GM18873 (cell line): ENCODE measurements around the gene EXOC3L4.
"Not testable (repeated sequence)": the region's sequence is repeated elsewhere in the genome, so short reads cannot be mapped to it uniquely, and the experiment has no call there.

ENCODE experiments used
- ATAC-seq: cut with Tn5 transposase; IDR thresholded peaks from one replicate; pipeline ENCODE4 v1.9.1; 2021; ENCODE audit warnings: mild to moderate bottlenecking, moderate library complexity, moderate number of reproducible peaks; ENCODE audit not compliant: unreplicated experiment, low FRiP score

EXOC3L4 gene

DNA sequence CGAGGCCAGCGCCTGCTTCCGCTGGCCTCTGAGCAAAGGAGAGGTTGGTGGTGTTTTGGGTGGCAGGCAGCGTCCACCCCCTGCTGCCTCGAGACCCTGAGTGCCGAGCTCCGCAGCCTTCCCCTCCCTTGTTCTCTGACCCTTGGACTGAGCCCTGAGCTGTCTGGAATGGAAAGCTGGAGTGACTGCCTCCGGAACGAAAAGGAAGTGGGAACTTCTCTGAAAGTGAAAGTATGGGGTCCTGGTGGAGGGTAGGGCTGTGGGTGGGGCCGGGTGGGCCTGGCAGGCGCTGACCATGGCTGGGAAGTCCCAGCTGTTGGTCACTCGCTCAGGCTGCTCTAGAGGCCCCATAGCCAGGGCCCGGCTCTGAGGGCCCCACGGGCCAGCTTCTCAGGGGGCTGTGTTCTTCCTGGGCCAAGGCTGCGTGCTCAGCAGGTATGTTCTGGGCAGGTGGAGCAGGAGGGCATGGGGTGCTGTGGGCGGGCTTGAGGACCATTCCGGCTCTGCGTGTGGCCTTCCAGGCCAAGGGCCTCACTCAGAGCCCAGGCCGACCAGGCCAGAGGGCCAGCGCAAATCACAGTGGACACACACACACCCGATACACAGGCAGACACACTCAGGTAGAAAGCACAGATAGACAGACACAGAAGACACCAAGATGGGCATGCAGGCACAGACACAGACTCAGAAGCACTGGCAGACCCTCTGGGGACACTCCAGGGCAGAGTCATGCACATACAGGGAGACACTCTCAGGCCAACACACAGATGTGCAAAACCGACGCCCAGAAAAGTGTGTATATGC, at the start of gene EXOC3L4:
Gene EXOC3L4 (plus strand): TSS at position 320 of the 804 bp plus-strand sequence. CDS start 5,495 bp downstream, outside the sequence.
- no peak for ATAC-seq

DNA sequence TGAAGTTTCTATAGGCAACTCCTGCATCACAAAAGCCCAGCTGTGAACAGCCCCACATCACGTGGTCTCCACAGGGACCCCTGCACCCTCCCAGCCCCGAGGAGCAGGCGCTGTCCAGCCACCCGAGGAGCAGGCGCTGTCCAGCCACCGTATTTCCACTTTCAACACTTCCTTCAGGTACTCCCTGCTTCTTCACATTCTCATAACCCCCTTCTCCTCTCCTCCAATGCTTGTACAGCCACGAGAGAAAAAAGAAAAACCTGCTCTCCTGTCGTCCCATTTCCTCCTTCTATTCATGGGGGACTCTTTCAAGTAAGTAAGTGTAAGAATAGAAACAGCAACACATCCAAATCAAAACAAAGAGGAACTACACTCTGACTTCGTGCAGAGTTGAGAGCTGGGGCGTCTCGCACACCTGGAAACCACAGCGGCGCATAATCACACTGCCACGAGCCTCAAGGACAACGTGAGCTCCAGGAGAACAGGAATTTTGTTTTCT, 49.1 kb upstream of the EXOC3L4 start:
- no peak for ATAC-seq

DNA sequence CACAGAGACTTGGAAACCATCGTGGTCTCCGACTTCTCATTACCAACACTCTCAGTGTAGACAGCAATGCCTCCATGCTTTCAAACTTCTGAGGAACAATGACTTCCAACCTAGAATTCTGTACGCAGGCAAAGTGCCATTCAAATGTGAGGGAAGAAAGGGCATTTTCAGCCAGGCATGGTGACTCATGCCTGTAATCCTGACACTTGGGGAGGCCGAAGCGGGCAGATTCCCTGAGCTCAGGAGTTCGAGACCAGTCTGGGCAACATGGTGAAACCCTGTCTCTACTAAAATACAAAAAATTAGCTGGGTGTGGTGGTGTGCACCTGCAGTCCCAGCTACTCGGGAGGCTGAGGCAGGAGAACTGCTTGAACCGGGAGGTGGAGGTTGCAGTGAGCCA, 47.1 kb upstream of the EXOC3L4 start:
- not testable (repeated sequence) for ATAC-seq

DNA sequence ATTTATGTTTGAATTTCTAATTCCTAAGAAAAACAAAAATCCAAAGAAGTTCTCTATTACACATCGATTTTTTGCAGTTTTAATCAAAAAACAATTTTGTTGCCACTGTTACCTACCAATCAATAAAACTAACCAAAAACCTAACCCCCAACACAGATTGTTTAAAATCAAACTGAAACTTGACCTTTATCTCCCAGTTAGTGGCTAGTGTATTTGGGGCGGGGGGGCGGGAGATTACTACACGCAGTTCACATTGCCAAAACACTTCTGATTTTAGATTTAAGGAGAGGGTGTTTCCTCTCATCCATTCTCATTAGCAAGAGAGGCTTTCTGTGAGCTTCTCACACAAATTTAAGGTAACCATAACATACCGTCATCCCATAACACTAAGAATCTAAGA, 43.6 kb upstream of the EXOC3L4 start:
- ATAC-seq, result no peak

DNA sequence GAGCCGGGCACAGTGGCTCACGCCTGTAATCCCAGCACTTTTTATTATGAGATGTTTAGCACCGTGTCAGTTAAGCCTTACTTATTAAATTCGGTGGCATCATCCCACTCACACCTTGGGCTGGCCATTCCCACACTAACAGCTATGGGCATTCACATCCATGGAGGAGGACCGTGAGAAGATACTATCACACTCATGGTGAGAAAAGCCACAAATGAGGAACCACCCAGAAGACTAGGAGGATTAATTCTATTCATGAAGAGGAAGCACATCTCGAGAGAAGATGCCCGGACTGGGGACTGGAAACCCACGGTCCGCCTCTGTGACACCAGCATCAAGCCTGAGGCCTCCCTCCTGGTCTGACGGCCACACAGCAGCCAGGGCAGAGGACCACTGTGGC, 42.1 kb upstream of the EXOC3L4 start:
- ATAC-seq, result no peak

DNA sequence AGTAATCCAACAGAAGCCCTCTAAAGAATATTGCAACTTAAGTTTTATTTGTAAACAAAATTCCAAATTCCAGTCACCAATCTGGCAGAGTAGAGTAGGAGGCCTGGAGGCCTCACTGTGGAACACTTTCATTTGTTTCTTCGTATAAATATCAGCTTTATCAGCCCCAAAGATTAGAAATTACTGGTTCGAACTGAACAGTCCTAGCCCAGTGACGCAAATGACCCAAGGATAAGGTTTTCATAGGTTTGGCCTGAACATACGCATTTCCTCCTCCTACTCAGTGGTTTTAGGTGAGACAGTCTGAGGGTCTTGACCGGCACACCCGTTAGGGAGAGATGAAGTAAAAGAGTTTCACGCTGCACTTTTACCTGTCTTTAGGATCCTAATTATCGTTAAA, 38.8 kb upstream of the EXOC3L4 start:
- no peak for ATAC-seq

DNA sequence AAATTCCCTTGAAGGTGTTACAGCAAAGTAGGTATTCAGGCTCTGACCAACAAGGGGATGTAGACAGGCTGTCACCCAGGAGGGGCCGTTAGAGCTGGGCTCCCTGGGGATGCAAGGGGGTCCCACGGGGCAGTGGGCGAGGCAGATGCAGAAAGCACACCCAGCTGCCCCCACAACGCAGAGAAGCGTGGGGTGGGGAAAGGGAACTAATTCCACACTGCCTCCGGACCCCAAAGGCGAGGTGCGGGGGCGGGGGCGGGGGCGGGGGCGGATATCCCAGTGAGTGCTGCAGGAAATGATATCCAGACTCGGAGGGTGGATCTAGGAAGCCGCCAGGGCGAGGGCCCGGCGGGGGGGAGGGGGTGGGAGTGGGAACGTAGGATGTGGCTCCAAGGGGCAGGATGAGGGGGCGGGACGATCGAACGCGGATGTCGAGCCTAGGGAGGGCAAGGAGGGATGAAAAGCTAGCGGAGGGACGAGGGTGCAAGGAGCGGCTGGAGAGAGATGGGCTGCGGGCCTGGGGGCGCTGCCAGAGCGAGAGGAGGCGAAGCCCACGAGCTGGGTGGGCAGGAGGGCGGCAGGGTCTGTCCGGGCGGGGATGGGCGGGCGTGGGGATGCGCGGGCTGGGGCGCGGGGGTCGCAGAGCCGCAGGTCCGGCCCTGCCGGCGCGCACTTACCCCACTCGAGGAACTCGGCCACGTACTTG, 38.0 kb upstream of the EXOC3L4 start:
- no peak for ATAC-seq

DNA sequence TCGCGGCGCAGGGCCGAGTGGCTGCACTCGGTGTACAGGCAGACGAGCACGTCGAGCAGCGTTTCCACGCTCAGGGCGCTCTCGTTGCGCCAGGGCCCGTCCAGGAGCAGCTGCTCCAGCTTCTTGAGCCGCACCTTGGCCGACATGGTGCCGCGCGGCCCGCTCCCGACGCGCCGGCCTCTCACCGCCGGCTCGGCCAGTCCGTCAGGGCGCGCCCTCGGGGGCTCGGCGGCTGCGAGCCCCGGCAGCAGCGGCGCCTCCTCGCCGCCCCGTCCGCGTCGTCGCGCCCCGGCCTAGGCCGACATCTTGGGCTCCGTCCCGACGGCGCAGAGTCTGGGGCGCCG, 37.5 kb upstream of the EXOC3L4 start:
- ATAC-seq, result no peak

DNA sequence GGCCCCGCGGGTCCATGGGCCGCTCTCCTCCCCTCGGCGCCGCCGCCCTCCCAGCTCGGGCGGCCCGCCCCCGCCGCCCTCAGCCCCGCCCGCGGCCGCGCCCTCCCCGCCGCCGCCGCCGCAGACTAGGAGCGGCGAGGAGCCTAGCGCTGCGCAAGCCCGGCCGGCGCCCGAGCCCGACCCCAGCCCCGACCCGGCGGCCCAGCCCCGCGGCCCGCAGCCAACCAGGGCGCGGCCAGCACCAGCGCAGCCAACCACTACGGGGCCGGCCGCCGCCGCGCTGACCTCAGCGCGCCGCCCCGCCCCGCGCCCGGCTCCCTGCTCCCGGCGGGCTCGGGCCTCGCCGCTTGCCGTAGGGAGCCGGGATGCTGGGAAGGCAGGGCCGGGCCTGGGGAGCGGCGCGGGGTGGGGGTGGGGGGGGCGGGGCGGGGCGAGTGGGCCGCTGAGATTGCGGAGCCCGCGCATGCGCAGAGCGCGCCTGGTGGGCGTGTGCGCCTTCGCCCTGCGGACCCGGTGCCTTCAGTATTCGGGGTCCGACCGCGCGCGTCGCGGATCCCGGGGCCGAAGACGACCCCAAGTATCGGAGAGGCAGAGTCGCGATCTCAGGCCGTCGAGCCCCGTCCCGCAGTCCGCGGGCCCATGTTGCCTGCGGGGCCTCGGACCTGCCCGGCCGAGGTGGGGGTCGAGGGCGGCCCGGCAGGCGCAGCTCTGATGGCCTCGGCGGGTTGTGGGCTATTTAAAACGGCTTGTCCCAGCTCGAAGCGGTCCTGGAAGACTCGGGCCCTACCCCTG, 37.0 kb upstream of the EXOC3L4 start, which contains the start of gene CDC42BPB:
Gene CDC42BPB (minus strand): TSS at position 178 of the 792 bp plus-strand sequence. CDS start 376 bp downstream, outside the sequence.
- no peak for ATAC-seq

DNA sequence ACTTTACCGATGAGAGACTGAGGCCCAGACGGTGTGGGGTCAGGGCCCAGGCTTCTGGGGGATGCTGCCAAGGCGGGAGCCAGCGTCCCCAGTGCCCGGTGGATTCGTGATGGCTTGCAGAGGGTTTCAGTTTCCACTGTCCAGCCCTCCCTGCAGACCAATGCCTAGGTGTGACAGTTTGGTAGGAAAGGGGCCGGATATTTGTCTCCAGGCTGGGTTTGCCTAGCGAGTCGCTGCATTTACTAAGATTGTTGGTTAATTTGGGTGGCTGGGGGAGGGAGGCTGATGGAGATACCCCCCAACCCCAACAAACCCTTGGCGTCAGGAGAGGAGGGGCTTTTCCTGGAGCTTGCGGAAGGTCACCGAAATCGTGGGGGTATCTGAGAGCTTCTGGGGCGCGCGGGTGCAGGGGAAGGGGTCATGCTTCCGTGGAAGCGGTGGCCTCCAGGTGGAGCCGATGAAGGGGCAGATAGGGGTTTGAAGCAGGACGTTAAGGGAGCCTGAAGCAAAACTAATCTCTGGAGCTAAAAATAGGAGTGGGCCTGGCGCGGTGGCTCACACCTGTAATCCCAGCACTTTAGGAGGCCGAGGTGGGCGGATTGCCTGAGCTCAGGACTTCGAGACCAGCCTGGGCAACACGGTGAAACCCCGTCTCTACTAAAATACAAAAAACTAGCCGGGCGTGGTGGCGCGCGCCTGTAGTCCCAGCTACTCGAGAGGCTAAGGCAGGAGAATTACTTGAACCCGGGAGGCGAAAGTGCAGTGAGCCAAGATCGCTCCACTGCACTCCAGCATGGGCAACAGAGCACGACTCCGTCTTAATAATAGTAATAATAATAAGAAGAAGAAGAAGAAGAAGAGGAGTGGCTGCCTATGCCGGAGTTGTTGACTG, 36.1 kb upstream of the EXOC3L4 start:
- no peak for ATAC-seq

DNA sequence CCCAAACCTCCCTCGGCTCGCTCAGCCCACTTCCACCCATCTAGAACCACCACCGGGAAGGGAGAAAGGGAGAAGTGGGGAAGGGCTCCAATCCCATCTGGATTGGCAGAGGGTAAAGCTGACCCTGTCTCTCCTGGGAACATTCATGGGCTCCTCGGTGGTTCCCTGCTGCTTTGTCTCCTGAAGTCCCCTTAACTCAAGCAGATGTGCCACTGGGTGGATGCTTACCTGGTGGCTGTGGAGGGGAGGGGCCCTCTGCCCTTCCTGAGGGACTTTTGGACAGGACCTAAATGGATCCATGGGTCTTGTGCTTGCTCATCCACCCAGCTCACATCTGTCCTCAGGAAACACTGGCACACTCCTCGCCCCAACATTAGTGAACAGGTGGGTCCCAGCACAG, 35.0 kb upstream of the EXOC3L4 start:
- ATAC-seq, result no peak

DNA sequence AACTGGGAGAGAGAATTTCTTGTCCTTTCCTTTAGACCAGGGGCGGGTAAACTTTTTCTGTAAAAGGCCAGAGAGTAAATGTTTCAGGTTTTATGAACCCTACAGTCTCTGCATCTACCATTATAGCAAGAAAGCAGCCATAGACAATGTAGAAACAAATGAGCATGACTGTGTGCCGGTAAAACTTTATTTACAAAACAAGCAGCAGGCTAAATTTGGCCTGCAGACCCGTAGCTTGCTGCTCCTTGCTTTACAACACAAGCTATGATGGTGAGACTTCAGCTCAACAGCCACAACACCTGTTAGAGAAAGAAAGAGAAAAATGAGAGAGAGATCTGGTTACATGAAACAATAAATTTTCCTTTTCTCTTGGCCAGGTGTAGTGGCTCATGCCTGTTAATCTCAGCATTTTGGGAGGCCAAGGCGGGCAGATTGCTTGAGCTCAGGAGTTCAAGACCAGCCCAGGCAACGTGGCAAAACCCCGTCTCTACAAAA, 33.0 kb upstream of the EXOC3L4 start:
- no peak for ATAC-seq

DNA sequence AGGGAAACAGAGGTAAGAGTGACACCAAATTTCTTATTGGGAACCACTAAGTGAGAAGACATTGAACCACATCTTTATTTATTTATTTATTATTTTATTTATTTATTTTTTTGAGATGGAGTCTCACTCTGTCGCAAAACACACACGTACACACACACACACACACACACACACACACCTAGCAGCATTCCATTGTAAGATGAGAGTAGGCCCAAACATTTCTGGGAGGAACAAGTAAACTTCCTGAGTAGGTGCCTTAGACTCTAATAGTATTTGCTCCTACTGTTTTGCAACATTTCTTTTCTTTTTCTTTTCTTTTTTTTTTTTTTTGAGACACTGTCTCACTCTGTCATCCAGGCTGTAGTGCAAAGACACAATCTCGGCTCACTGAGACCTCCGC, 30.1 kb upstream of the EXOC3L4 start:
- no peak for ATAC-seq

DNA sequence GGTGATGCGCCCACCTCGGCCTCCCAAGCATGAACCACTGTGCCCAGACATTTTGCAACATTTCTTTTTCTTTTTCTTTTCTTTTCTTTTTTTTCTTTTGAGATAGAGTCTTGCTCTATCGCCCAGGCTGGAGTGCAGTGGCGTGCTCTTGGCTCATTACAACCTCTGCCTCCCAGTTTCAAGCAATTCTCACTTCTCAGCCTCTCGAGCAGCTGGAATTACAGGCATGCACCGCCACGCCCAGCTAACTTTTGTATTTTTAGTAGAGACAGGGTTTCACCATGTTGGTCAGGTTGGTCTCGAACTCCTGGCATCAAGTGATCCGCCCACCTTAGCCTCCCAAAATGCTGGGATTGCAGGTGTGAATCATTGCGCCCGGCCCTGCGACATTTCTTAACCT, 29.5 kb upstream of the EXOC3L4 start:
- ATAC-seq, result no peak

DNA sequence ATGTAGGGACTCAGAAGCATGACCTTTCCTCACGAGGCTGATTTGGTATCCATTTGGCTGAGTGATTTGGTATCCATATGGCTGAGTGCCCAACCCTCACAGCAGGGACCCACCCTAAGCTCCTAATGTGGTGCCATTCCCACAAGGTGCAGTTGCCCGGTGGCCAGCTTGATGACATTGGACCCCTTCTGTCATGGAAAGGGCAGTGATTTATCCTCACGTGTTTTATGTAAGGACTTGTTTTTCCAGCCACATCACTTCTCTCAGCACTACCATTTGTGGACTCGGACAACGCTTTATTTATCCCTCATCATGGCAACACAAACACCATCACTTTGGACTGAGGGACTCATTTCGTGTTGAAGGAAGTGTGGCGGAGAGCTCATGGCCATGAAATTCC, 28.7 kb upstream of the EXOC3L4 start:
- ATAC-seq, result no peak

DNA sequence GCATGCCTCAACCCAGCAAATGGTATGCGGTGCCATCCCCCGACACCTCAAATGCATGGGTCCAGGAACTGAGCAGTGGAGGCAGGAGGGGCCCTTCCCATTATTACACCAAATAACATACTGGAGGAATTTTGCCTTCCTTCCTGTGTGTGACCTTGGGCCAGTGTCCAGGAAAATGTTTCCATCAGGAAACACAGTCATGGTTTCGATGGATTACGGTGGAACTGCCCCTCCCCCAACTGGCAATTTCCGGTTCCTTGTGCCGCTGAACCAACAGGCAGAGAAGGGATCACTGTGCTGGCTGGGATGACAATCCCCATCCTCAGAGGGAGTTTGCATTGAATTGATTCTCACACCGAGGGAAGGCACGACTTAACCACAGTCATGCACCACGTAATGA, 28.1 kb upstream of the EXOC3L4 start:
- no peak for ATAC-seq

DNA sequence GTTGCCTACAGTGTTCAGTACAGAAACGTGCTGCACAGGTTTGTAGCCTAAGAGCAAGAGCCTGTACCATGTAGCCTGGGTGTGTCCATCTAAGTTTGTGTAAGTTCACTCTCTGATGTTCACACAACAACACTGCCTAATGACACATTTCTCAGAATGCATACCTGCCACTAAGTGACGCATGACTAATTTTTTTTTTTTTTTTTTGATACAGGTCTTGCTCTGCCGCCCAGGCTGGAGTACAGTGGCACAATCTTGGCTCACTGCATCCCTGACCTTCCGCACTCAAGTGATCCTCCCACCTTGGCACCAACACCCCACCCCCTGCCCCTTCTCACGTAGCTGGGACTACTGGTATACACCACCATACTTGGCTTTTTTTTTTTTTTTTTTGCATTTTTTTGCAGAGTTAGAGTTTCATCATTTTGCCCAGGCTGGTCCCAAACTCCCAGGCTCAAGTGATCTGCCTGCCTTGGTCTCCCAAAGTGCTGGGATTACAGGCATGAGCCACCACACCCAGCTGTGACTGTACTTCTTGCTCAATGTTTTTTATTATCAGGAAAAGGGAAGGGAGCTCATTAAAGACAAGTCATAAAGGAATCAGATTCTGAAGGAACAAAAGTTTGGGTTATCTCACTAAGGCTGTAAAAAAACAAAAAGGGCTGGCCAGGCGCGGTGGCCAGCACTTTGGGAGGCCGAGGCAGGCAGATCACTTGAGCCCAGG, 27.1 kb upstream of the EXOC3L4 start:
- no peak for ATAC-seq

DNA sequence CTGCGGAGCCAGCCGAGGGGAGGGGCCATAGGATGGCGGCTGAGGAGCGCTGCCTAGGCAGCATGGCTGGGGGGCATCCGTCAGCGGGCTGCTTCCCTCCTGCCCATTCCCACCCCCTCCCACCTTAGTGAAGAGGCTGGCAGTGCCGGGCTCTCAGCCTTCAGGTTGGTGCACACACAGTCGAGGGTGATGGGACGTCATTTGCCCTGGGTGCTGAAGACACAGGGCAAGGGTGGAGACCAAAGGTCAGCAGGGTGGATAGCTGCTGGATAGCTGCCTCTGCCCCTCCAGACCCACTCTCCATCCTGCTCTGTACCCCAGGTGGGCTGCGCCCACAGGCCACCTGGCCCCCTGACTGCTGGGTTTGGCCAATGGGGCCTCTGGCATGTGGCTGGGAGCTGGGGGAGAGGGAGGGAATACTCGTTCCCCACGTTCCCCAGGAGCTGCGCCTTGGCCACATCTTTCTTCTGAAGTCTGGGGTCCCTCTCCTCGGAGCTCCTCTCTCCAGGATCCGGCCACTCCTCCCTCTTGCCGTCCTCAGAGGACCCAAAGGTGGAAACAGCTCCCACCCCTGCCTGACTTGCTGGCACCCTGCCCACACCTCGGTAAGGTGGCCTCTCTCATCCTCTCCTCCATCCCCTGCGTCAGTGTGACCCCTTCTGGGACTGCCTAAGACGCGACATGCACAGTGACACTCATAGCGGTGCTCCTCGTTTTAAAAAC, 26.0 kb upstream of the EXOC3L4 start:
- no peak for ATAC-seq
